GM19035 (cell line): ENCODE measurements around the gene PRM2.

ENCODE experiments used
- ATAC-seq: cut with Tn5 transposase; IDR thresholded peaks from one replicate; pipeline ENCODE4 v1.9.1; 2021; ENCODE audit not compliant: unreplicated experiment

Gene PRM2

DNA sequence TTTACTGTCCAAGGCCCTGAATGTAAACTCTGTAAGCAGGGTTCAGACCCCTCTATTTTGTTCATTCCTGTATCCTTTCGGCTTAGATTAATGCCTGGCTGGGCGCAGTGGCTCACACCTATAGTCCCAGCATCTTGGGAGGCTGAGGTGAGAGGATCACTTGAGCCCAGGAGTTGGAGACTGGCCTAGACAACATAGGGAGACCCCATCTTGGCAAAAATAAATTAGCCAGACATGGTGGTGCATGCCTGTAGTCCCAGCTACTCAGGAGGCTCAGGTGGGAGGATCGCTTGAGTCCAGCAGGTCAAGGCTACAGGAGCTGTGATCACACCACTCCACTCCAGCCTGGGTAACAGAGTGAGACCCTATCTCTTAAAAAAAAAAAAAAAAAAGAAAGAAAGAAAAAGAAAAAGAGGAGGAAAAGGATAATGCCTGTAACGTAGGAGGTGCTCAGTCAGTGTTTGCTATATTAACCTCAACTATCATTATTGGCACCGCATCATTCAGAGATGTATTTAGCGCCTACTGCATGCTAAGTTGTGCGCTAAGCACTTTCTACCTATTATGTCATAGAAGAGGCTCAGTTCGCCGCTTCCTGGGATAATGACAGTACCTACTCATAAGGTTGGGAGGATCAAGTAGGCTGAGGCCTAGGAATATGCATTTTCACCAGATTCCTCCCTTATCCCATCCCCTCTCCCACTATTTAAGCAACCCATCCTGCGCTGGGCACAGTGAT lies 25.3 kb downstream of the PRM2 start:
- ATAC-seq: no peak

- no peak for ATAC-seq
These were observed 26.0 kb downstream of the PRM2 start for GRCh38 chr16:11250091-11250785.

GRCh38 chr16:11249233-11250061 lies 26.8 kb downstream of the PRM2 start:
- ATAC-seq: no peak

DNA sequence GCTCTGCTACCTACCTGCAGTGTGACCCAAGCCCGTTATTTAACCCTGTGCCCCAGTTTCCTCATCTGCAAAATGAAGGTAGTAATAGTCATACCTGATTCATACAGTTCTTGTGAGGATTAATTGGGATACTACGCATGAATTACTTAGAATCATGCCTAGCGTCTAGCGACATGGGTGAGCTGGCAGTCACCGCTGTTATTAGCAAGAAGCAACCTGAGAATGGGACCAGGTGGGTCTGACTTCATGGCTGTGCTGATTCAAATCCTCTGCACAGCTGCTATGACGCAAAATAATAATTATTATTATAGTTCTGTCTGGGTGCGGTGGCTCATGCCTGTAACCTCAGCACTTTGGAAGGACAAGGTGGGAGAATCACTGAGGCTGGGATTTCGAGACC lies 28.1 kb downstream of the PRM2 start:
- ATAC-seq: no peak

GRCh38 chr16:11245988-11246387 lies 30.3 kb downstream of the PRM2 start:
- ATAC-seq: no peak

DNA sequence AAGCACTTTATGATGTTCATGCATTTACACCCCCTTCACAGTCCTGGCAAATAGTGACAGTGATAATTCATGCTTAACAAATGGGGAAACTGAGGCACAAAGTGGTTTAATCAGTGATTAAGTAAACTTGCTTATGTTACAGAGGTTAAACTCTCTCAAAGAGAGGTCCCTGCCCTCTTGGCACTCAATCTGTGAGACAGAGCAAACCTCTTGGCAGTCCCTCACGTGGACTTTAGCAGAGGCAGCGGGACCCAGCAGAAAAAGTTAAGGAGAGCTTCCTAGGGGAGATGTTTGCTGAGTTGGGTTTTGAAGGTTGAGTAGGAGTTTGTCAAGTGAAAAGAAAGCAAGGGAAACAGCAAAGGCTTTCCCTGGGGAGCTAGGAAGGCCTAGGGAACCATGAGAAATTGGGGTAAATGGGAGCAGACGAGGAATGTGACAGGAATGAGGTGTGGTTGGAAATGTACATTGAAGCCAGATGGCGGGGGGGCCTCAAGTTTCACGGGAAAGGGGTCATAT lies 31.0 kb downstream of the PRM2 start:
- no peak for ATAC-seq

DNA sequence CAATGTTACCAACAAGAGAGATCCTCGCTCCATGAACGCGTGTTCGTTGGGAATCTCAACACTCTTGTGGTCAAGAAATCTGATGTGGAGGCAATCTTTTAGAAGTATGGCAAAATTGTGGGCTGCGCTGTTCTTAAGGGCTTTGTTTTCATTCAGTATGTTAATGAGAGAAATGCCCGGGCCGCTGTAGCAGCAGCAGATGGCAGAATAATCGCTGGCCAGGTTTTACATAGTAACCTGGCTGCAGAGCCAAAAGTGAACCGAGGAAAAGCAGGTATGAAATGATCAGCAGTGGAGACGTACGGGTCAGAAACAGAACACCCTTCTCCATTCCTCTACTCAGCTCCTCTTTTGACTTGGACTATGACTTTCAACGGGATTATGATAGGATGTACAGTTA lies 33.6 kb downstream of the PRM2 start:
- no peak for ATAC-seq

DNA sequence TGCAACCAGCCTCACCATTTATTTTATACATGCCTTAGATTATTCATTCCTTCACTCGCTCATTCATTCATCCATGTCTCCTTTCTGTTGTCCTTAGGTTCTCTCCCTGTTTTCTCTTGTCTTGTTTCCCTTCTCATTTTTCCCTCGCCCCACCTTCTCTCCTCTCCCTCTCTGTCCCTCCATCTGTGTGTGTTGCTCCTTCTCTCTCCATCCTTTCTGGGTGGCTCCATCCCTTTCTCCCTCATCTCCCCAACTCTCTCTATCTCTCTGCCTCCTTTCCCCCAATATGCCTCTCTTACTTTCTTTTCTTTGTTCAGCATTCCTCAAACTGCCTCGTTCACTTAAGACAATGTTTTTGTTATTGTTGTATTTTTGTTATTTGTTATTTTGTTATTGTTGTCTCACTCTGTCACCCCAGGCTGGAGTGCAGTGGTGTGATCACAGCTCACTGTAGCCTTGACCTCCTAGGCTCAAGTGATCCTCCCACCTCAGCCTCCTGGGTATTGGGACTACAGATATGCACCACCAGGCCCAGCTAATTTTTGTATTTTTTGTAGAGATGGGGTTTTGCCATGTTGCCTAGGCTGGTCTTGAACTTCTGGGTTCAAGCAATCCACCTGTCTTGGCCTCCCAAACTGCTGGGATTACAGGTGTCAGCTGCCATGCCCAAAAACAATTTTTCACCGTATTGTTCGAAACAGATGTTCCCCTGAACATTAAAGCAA lies 34.6 kb downstream of the PRM2 start:
- no peak for ATAC-seq

DNA sequence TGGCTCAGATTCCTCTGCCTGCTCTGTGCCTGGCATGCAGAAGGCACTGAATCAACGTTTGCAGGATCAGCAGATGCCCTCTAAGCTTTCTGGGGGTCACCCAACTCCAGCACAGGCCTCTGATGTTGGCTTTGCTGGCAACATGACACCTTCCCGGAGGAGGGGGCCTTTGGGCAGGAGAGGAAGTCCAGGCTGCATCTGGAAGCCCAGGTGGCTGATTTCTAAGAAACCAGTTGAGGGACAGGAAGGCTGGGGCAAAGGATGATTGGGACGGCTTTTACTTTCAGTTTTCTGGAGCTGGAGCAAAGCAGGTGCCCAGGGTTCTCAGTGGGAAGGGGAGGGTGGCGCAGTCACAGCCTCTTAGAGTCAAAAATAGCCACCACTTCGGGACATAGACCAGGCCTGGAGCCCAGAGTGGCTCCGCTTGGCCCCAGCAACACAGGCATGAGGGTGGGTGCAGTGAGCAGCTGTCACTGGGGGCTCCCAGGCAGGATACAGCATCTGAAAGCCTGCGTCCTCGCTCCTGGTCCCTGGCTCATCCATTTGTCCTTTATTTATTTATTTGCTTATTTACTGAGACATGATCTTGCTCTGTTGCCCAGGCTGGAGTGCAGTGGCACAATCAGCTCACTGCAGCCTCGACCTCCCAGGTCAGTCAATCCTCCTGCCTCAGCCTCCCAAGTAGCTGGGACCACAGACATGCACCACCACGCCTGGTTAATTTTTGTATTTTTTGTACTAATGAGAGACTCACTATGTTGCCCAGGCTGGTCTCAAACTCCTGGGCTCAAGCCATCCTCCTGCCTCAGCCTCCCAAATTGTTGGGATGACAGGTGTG lies 35.4 kb downstream of the PRM2 start:
- no peak for ATAC-seq

GRCh38 chr16:11239644-11240632 lies 36.3 kb downstream of the PRM2 start:
- no peak for ATAC-seq

- ATAC-seq: no peak
These were observed 37.7 kb downstream of the PRM2 start for GRCh38 chr16:11238272-11239202.

GRCh38 chr16:11236461-11237254 lies 39.6 kb downstream of the PRM2 start:
- no peak for ATAC-seq

GRCh38 chr16:11235703-11235991 lies 40.6 kb downstream of the PRM2 start:
- no peak for ATAC-seq

DNA sequence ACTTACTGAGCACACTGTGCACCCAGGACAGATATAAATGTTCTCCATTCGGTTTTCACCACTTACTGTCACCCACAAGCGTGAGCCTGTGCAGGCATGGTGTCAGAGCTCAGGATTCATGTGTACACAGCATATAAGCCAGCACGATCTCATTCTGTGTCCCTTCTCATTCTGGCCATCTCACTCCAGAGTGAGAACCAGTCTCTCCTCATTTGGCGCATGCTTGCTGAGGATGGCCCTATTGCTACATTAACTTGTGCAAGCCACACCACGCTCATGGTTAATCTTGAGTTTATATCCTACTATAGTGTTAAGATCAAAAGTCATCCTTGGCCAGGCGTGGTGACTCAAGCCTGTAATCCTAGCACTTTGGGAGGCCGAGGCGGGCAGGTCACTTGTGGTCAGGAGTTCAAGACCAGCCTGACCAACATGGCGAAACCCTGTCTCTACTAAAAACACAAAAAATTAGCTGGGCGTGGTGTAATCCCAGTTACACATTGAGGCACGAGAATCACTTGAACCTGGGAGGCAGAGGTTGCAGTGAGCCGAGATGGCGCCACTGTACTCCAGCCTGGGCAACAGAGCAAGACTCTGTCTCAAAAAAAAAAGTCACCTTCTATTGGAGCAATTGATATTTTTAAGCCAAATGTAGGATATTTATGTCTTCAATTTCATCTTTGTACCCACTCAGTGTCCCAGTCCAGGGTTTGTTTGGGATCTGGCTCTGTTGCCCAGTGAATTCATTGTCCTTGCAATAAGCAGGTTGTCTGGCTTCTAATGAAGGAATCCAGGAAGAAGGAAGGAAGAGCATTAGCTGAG lies 41.2 kb downstream of the PRM2 start:
- ATAC-seq: no peak

GRCh38 chr16:11233727-11234376 lies 42.4 kb downstream of the PRM2 start:
- no peak for ATAC-seq
